ENCODE measurements around the gene LDB2.
"Not testable (repeated sequence)": the region's sequence is repeated elsewhere in the genome, so short reads cannot be mapped to it uniquely, and the experiment has no call there.

LDB2 gene

DNA sequence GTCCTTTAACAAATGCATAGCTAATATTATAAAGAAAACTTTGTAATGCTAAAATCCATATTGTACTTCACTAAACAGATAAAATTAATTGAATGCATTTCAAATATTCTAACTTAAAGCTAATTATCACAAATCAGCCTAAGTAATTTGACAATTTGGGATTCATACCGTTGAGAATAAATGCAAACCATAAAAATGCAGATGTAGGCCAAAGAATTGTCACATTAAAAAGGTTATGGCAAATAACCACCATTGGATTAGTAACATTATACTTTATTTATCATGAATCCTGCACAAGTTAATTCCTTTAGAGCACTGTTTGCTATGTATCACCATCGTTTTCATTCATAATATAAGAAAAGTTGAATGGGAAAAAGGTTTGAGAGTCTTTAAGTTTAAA lies 301.0 kb downstream of the LDB2 start:
- no peak for DNase-seq (ENCODE audit: low read depth, low spot score)

DNA sequence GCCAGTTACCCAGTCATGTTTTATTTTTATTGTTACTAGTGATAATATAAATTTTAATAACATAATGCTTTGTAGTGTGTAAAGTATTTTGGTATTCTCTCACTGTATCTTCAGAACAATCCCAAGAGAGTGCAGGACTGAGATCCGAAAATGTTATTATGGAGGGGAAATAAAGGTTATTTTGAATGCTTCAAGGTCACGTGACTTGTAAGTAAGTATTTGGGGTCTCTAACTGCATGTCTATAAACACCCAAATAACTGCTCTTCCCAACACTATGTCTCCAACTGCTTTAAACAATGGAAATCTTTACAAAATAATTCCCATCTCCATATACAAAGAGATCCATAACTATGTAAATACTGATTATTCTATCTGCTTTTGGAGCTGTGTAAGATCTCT lies 302.2 kb downstream of the LDB2 start:
- no peak for DNase-seq (ENCODE audit: low read depth, low spot score)

DNA sequence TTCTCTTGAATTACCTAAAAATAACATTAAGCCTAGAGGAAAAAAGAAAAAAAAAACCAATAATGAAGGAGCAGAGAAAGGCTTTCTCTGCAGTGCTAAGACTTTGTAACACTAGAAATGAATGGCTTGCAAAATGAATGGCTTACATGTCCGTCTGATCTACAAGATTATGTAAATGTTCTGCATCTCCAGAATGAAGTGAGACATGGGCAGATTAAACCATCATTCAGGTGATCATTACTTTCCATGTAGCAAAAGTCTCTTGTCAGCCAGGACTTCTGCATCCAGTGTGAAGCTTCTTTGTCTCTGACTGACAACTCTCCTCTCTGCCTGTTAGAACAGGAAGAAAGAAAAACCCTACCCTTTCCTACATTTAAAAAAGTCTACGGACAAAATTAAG lies 304.3 kb downstream of the LDB2 start:
- no peak for DNase-seq (ENCODE audit: low read depth, low spot score)

DNA sequence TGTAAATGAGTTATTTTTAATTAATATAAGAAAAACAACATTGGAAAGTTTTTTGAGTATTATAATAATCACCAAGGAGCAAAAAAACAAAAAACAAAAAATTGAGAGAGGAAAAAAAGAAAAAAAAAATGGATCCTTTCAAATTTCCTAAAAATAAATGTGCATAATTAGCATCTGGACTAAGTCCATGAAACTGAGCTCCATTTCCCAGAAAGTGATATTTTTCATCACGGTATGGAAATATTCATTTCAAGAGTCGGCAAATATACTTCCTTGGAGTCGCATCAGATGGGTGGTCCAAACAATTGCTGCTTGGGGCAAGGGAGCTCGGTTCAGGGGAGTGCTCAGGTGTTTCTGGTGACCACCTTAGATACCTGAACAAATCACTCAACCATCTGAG lies 305.1 kb downstream of the LDB2 start:
- no peak for DNase-seq (ENCODE audit: low read depth, low spot score)

DNA sequence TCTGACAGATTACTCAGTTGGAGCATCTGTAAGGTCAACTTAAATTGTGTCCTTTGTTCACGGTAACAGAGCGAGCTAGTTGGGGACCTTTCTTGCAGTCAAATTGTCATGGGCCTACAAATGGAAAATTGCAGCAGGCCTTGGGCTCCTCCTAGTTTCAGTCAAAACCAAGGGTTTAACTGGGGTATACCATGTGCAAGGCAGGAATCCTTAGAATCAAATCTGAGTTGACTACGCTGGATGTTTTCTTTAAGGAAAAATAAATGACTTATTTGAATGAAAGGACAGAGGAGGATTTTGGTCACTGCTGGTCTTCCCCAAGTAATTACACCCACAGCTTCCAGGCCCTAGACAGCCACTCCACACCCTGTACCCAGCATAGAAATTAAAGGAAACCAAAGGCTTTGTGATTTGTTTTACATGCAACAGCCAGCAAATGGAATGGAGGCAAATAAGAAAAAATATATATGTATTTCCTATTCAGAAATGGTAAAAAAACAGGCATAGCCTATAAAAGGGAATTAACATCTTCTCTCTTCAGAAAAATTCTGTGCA lies 307.1 kb downstream of the LDB2 start:
- no peak for DNase-seq (ENCODE audit: low read depth, low spot score)

DNA sequence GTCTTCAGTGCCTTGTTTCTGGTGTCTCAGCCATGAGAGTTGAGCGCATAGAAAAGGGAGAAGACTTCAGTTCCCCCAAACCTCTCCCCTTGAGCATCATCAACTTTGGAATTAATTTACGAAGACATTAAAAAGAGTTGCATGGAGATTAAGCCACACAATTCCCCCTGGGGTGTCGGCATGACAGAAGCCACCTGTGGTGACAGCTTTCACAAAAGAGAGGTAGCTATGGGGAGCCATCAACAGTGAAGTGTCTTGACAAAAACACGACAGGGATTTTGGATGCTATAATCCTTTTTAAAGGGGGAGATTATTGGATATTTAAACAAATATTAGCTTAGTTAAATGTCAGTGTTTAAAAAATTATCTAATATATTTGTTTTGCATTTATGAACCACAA lies 307.6 kb downstream of the LDB2 start:
- no peak for DNase-seq (ENCODE audit: low read depth, low spot score)

DNA sequence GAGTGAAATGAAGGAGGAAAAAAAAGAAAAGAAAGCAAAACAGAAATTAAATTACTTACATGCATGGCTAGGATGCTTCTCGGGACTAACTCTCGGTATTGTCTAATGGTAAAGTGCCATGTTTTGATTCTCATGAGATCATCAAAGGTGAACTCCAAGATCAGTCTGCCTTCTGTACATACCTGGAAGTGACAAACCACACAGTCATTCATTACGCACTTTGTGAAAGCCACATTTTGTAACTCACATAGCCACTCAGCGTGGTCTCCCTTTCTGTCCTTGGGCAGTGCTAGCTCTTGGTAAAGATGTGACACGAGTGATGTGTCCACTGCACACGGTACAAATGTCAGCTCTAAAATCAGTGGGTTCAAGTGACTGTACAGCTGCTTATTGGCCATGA lies 309.8 kb downstream of the LDB2 start:
- DNase-seq (ENCODE audit: low read depth, low spot score) = no peak

DNA sequence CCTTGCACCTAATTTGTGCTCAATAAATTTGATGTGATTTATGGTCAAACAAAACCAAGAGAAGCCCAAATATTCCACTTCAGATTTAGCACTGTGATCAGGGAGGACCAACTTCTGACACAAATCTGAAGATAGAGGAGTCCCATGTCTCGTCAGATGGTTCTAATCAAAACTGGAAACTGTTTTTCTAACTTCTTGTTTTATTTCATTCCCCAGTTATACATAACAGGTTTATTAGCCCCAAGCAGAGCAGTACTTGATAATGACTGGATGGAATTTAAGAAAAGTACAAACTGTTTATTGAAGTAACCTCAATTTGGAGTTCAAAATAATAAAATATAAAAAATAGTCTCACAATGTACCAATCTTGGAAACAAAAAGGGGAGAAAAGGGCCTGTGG lies 310.3 kb downstream of the LDB2 start:
- no peak for DNase-seq (ENCODE audit: low read depth, low spot score)

DNA sequence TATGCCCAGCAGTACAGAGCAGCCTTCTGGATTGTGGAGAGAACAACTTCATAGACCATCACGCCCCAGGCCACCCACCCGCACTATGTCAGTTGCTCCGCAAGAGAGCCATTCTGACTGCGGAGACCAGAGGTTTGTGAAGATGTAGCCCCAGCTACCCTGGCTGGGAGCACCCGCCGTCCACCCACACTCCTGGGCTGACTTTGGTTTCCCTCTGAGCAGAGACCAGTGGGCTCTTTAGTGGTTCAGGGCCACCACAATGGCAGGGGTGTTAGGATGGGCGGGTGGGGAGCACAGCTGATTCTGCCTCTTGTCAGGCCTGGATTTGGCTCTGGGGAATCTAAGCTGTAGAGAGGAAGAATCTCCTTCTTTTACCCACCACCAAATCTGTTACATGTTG lies 313.4 kb downstream of the LDB2 start:
- DNase-seq (ENCODE audit: low read depth, low spot score) = no peak

DNA sequence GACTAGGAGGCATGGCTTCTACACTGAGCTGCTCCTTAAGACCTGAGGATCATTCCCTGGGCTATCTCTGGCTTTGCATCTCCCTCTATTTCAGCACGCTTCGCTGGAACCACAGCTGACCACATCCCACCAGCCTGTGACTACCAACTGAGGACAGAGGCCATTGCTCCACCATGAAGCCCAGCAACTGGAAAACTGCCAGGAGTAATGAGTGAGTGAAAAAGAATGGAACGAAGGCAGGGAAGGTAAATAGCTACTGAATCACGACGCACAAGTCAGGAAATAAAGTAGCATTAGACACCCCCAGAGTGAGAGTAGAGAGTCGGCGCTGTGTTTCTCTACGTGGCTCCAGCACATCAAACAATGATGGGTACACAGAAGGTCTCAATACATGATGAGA lies 314.7 kb downstream of the LDB2 start:
- no peak for DNase-seq (ENCODE audit: low read depth, low spot score)

DNA sequence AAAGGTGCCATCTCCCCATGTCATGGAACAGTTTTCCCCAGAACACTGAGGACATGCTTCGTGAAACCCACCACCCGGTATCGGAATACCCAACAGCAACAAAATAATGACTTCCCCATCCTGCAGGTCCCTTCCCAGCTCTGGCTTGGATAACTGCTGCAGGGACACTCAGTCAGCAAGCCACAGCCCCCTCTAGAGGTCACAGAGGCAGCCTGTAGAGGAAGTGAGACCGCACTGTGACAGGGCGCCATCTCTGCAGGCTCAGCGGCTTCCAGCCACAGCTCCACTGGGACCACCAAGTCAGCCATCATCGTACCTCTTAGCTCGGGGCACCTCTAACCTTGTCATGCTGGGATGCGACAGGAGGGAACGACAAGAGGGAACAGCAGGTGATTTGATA lies 315.9 kb downstream of the LDB2 start:
- DNase-seq (ENCODE audit: low read depth, low spot score) = no peak

DNA sequence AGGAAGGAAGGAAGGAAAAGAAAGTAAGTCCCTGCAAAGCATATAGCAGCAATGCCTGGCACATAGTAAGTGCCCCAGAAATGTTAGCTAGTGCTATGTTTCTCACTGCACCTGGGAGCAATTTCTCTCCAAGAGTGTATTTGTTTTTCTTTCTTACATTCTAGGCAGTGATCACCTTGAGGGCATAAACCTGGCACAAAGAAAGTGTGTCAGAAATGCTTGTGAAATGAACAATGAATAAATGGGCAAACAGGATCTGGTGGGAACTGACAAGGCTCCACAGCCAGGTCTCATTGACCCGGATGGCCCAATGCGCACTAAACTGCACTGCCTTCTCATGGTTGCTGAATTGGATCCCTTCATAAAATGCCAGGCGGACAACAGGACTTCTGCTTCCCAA lies 316.4 kb downstream of the LDB2 start:
- DNase-seq (ENCODE audit: low read depth, low spot score) = no peak

DNA sequence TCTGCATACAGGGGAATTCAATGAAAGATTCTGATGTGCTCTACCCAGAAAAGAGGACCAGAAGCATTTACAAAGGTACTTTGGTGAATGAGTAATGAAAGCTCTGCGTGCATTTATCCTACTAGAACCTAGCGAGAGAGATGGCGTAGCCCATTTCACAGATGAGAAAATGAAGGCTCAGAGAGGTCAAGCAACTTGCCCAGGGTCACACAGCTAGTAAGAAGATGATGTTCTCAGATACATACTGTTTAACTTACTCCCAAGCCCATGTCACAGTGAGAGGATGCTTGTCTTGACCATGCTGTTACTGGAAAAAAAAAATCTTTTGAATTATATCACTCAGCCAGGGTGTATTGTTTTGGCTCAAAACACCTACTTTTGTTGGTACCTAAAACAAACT lies 317.3 kb downstream of the LDB2 start:
- DNase-seq (ENCODE audit: low read depth, low spot score) = no peak

DNA sequence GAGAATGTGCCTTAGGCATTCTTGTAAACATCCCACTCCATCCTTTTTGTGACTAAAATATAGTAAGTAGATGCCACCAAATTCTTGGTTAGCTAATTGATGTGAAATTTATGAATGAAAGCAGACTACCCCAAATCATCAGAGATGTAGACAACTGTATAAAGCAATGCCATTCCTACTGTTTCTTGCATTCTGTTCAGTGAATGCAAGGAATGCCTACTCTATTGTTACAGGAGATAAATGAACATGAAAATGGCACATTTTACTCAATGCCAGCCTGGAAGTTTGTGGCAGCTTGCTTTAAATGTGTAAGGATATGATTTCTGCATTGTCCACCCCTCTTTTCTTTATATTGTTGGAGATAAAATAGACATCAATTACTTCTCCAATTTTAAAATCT lies 317.9 kb downstream of the LDB2 start:
- no peak for DNase-seq (ENCODE audit: low read depth, low spot score)

DNA sequence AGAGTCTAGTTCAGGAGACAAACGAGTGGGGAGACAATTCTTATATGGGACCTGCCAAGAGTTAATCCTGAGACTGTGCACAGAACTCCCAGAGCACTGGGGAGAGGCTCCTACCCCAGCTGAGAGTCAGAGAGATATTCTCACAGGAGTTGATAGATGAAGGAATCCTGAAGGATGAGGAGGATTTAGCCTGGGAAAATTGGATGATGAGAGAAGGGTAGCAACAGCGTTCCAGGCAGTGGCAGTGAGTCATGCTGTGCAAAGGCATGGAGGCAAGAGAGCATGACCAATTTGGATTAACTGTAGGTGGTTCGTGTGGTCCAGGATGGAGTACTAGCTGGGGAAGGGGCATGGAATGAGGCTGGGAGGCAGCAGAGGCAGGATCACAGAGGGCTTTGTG lies 318.6 kb downstream of the LDB2 start:
- no peak for DNase-seq (ENCODE audit: low read depth, low spot score)

DNA sequence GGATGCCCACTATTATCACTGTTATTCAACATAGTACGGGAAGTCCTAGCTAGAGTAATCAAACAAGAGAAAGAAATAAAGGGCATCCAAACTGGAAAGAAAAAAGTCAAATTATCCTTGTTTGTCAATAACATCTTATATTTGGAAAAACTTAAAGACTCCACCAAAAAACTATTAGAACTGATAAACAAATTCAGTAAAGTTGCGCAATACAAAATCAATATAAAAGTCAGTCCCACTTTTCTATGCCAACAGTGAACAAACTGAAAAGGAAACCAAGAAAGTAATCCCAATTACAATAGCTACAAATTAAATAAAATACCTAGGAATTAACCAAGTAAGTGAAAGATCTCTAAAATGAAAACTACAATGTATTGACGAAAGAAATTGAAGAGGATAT lies 321.3 kb downstream of the LDB2 start:
- DNase-seq (ENCODE audit: low read depth, low spot score) = no peak

DNA sequence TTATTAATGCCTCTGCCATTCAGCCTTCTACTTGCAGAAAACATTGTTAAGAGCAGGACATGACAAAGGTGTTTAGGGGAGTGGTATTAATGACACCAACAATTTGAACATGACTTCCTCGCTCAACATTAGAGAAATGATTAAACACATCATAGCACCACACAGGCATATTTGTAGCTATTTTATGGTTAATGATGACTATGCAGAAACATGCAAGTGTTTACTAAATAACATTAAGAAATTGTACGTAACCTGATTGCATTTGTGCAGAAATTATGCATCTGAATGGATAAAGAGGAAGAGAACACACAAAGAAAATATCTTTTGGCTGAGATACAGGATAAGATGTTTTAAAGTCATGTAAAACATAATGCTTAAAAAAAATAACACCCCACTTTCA lies 323.5 kb downstream of the LDB2 start:
- DNase-seq (ENCODE audit: low read depth, low spot score) = no peak

DNA sequence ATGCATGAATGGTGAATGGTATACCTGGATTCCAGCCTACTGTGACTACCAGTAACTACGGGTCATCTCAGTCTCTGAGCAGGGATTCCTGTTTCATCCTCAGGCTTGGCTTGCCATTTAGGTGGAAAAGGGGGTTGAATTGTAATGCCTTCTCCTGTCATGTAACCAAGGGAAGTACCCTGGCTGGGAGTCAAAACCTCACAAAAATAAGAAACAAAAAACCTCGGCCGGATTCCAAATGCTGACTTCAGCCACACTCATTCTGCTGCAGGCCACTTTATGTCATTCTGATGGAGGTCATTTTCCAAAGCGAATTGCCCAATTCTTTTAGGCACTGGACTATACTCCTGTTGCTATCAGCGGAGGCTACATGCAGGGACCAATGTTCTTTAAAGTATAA lies 324.7 kb downstream of the LDB2 start:
- DNase-seq (ENCODE audit: low read depth, low spot score) = no peak

DNA sequence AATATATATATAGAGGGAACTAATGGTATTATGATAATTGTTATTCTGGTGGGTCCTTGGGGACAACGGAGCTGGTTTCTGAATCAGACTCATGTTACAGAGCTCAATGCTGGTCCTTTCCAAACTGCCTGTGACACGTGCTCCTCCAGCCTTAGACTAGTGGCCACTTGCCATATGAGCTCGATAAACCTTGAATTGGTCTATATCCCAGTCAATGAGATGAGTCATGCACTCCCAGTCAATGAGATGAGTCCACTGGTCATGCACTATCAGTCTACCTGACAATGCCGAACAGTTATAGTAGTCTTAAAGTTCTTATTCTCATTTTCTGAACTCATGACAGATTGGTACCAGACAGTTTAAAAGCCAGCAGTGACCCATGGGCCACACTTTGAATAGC lies 325.2 kb downstream of the LDB2 start:
- DNase-seq (ENCODE audit: low read depth, low spot score) = no peak

DNA sequence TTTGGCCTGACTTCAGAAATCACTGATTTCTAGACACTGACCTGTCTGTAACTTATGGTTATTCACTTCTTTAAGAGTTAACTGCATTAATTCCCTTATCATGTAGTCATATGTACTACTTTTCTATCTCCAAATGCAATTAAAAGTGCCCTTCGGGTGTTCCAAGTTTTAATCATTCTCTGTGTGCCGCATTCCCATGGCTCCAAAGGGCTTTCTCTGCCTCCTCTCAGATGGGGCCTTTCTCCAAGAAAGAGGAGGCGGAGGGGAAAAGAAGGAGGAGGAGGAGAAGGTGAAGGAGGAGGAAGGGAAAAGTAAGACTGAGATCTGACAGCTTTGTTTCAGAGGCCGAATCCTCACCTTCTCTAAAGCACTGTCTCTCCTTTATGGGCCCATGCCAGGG lies 325.8 kb downstream of the LDB2 start:
- DNase-seq (ENCODE audit: low read depth, low spot score) = no peak

DNA sequence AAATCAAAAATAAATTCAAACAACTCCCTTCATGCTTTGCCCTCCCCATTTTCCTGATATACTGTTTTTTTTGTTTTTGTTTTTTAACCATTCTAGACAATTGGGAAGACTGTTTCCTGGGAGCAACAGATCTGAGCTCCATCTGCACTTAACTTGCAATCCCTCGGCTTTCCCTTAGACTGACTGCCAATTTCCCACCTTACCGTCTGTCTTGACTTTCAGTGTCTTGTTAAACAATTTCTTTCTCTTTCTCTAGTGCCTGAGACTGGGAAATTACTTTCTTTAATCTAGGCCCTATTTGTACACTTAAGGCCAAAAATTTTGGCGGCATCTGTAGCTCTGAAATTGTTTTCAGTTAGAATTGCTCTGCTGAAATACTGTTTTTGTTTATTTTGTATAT lies 326.3 kb downstream of the LDB2 start:
- no peak for DNase-seq (ENCODE audit: low read depth, low spot score)

DNA sequence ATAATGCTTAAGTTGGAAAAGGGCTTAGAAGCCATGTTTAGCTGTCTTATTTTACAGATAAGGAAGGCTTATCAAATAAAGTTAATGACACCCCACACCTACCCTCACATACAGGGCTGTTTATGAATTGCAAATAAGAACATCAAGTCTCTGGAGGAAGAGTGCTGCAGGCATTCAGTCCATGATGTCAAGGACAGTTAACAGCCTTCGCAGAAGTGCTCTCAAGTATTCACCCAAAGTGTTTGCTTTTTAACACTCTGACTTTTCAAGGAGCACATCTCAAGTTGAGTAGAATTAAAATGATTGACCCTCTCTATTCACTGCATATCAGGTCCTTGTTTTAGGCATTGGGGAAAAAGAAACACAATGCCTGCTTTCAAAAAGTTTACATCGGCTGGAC lies 328.7 kb downstream of the LDB2 start:
- no peak for DNase-seq (ENCODE audit: low read depth, low spot score)

DNA sequence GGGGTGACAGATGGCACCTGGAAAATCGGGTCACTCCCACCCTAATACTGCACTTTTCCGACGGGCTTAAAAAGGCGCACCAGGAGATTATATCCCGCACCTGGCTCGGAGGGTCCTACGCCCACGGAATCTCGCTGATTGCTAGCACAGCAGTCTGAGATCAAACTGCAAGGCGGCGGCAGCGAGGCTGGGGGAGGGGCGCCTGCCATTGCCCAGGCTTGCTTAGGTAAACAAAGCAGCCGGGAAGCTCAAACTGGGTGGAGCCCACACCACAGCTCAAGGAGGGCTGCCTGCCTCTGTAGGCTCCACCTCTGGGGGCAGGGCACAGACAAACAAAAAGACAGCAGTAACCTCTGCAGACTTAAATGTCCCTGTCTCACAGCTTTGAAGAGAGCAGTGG lies 341.1 kb downstream of the LDB2 start:
- DNase-seq (ENCODE audit: low read depth, low spot score) = not testable (repeated sequence)

DNA sequence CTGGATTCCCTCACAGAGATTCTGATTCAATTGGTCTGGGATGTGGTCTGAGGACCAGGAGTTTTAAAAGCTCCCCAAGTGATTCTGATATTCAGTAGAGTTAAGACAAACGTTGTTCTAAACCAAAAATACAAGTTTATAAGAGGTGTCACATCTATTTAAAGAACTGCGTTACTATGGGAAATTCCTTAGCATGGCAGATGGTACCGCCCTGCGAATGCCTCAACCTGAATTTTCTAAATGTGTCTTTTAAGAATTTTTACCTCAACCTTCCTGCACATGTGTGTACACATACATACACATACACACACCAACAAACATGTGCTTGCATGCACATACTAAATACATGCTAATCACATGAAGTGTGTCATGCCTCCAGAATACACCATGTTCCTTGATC lies 343.3 kb downstream of the LDB2 start:
- no peak for DNase-seq (ENCODE audit: low read depth, low spot score)

DNA sequence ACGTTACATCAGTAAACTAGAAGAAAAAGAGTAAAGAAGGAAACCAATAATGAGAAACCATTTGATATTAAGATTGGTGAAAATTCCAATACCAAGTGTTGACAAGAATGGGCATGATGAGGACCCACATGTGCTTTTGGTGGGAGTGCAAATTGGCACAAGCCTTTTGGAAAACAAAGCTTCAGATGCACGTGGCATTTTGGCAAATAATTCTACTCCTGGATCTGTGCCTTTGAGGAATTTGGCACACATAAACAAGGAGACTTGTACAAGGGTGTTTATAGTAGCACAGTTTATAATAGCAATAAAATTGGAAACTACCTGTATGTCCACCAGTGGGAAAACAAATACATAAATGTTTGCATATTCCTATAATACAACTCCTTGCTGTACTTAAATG lies 347.9 kb downstream of the LDB2 start:
- no peak for DNase-seq (ENCODE audit: low read depth, low spot score)

Measured in iPS DF 19.7 (cell line).